ENCODE results near the gene TNRC6C.

The TNRC6C gene

GRCh38 chr17:78041386-78042179 is 83.1 kb downstream of the TNRC6C start:
- DNase-seq (ENCODE audit: low read depth): no peak
- no peak overlapping the region for H3K4me3 ChIP-seq (ENCODE audit: low read depth, low read length)
- TF ChIP-seq POLR2A (IDR thresholded peaks at IDR 0.05; ENCODE audit: extremely low read depth, insufficient read length) (no peak), CTCF (IDR thresholded peaks at IDR 0.05; ENCODE audit: low read depth, low read length) (no peak), MAX (IDR thresholded peaks at IDR 0.05; ENCODE audit: low read depth, low read length) (no peak)

- no peak overlapping the region for H3K4me3 ChIP-seq (ENCODE audit: low read depth, low read length)
- DNase-seq (ENCODE audit: low read depth): no peak
- TF ChIP-seq MYC (IDR thresholded peaks at IDR 0.05; ENCODE audit: low read depth, low read length): no peak
- TF ChIP-seq MAX (IDR thresholded peaks at IDR 0.05; ENCODE audit: low read depth, low read length): no peak
- no peak for TF ChIP-seq CTCF (IDR thresholded peaks at IDR 0.05; ENCODE audit: low read depth, low read length)
- TF ChIP-seq POLR2A (IDR thresholded peaks at IDR 0.05; ENCODE audit: extremely low read depth, insufficient read length): no peak
Observed at GRCh38 chr17:78042542-78042941, 84.0 kb downstream of the TNRC6C start.

GRCh38 chr17:78043031-78043430 is 84.5 kb downstream of the TNRC6C start:
- TF ChIP-seq CTCF (IDR thresholded peaks at IDR 0.05; ENCODE audit: low read depth, low read length) (no peak), MYC (IDR thresholded peaks at IDR 0.05; ENCODE audit: low read depth, low read length) (no peak), MAX (IDR thresholded peaks at IDR 0.05; ENCODE audit: low read depth, low read length) (no peak)
- DNase-seq (ENCODE audit: low read depth): no peak
- no peak overlapping the region for H3K4me3 ChIP-seq (ENCODE audit: low read depth, low read length)

GRCh38 chr17:78044280-78044835 is 85.9 kb downstream of the TNRC6C start:
- TF ChIP-seq MAX (IDR thresholded peaks at IDR 0.05; ENCODE audit: low read depth, low read length): no peak
- no peak for TF ChIP-seq POLR2A (IDR thresholded peaks at IDR 0.05; ENCODE audit: extremely low read depth, insufficient read length)
- no peak for TF ChIP-seq CTCF (IDR thresholded peaks at IDR 0.05; ENCODE audit: low read depth, low read length)
- no peak for TF ChIP-seq MYC (IDR thresholded peaks at IDR 0.05; ENCODE audit: low read depth, low read length)
- H3K4me3 ChIP-seq (ENCODE audit: low read depth, low read length): no peak overlapping the region

GRCh38 chr17:78045316-78045715 is 86.8 kb downstream of the TNRC6C start:
- no peak overlapping the region for H3K4me3 ChIP-seq (ENCODE audit: low read depth, low read length)
- TF ChIP-seq MYC (IDR thresholded peaks at IDR 0.05; ENCODE audit: low read depth, low read length) (no peak), CTCF (IDR thresholded peaks at IDR 0.05; ENCODE audit: low read depth, low read length) (no peak)
- DNase-seq (ENCODE audit: low read depth): no peak

More at GRCh38 chr17:78044280-78044835, 85.9 kb downstream of the TNRC6C start:
- DNase-seq (ENCODE audit: low read depth): no peak

Measured in NB4 (cell line).